ENCODE measurements around the gene P2RX6.
"Not testable (repeated sequence)": the region's sequence is repeated elsewhere in the genome, so short reads cannot be mapped to it uniquely, and the experiment has no call there.

DNA sequence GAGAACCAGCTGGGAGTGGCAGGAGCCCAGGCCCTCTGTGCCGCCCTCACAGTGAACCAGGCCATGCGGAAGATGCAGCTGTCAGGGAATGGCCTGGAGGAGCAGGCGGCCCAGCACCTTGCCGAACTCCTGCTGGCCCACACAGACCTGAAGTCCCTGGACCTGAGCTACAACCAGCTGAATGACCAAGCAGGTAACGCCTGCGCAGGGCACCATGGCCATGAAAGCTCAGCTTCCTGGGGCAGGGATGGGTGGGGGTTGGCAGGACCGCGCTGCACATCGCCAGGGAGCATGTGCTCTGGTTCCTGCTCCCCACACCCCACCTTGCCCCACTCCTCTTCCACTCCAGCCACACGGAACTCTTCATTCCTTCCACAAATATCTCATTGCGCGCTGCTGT, 34.0 kb downstream of the P2RX6 start:
- TF ChIP-seq, protein P1, sequence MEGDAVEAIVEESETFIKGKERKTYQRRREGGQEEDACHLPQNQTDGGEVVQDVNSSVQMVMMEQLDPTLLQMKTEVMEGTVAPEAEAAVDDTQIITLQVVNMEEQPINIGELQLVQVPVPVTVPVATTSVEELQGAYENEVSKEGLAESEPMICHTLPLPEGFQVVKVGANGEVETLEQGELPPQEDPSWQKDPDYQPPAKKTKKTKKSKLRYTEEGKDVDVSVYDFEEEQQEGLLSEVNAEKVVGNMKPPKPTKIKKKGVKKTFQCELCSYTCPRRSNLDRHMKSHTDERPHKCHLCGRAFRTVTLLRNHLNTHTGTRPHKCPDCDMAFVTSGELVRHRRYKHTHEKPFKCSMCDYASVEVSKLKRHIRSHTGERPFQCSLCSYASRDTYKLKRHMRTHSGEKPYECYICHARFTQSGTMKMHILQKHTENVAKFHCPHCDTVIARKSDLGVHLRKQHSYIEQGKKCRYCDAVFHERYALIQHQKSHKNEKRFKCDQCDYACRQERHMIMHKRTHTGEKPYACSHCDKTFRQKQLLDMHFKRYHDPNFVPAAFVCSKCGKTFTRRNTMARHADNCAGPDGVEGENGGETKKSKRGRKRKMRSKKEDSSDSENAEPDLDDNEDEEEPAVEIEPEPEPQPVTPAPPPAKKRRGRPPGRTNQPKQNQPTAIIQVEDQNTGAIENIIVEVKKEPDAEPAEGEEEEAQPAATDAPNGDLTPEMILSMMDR (IDR thresholded peaks at IDR 0.05; ENCODE audit: insufficient read depth, low read depth, low read length): not testable (repeated sequence)
- TF ChIP-seq EZH2 (IDR thresholded peaks at IDR 0.05; ENCODE audit: insufficient read depth, low read length): not testable (repeated sequence)

All from astrocyte (in vitro differentiated cells and primary cell).